Ureter (tissue), 1 donor: ENCODE data around the gene NDUFA7. TPM values are rescaled to one million over a fixed set of nuclear protein-coding genes. Genes with fewer than 3 reads are reported as not detected.
"Not testable (repeated sequence)": the region's sequence is repeated elsewhere in the genome, so short reads cannot be mapped to it uniquely, and the experiment has no call there.

Source experiments
- DNase-seq: peaks from one replicate; pipeline ENCODE4 v3.0.0-alpha.2; 2020; ENCODE audit warnings: low spot score
- total RNA-seq: library from RNA; stranded (reverse); gene quantifications from one replicate; pipeline ENCODE4 v1.2.4, GENCODE V29; 2023
- donor health status: DM: yes; HTN: yes; CAD: no.

The NDUFA7 gene
- total RNA-seq: 53.0 TPM

DNA sequence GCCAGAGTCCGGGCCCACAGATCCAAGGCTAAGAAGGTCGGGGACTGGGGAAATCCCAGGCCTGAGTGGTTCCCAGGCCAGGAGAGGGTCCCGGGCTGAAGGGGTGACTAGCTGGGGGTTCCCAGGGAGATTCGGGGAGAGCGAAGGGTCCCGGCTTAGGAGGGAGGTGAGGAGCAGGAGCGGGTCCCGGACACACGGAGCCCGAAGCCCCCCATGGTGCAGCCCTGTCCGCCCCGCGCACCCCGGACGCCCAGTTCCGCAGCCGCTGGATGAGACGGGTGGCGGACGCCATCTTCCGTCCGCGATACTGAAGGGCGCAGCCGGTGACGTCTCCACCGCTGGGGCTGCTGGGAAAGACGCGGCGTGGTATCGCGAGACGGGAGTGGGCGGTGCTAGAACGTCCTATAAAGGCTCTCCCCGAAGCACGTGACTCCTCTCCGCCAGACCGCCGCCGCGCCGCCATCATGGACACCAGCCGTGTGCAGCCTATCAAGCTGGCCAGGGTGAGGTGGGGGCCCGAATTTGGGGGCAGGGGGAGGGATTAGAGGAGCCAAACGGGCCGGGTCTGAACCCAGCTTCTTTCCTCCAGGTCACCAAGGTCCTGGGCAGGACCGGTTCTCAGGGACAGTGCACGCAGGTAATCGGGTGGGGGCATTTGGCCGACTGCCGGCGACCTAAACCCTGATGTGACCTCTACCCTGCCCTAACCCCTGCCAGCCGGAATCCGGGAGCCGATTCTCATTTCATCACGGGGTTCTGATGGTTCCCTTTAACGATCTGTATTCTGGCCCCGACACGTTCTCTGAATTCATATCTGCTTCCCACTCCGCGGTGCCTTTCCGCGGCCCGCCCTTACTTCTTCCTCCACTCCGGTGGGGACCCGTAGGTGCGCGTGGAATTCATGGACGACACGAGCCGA, at the start of gene NDUFA7, which contains the start of gene RPS28:
NDUFA7 (minus strand) TSS at position 309 of the 919 bp plus-strand sequence; CDS start at position 292, 17 bp downstream.
RPS28 (plus strand) TSS at position 430 of the 919 bp plus-strand sequence; CDS start at position 465, 35 bp downstream.
- DNase-seq: peak; percentile 98

DNA sequence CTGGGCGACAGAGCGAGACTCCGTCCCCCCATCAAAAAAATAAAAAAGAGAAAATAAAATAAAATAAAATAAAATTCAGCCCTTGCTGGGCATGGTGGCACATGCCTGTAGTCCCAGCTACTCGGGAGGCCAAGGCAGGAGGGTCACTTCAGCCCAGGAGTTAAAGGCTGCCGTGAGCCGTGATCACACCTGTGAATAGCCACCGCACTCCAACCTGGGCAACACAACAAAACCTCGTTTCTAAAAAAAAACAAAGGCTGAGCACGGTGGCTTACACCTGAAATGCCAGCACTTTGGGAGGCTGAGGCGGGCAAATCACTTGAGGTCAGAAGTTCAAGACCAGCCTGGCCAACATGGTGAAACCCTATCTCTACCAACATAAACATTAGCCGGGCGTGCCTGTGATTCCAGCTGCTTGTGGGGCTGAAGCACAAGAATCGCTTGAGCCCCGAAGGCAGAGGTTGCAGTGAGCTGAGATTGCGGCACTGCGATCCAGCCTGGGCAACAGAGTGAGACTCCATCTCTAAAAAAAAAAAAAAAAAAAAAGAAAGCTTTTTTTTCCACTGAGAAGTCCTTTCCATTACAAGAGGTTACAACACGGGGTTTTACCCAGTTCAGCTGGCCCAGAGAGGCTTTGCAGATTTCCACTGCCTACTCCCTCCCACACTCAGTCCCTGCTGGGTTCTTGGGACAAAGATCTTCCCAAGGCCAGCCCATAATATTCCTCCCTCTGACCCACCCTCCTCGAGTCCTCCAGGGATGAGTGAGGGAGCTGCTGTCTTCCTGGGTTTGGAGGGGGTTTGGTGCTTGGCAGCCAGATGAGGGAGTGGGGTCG, 49.2 kb upstream of the NDUFA7 start:
- DNase-seq: no peak

DNA sequence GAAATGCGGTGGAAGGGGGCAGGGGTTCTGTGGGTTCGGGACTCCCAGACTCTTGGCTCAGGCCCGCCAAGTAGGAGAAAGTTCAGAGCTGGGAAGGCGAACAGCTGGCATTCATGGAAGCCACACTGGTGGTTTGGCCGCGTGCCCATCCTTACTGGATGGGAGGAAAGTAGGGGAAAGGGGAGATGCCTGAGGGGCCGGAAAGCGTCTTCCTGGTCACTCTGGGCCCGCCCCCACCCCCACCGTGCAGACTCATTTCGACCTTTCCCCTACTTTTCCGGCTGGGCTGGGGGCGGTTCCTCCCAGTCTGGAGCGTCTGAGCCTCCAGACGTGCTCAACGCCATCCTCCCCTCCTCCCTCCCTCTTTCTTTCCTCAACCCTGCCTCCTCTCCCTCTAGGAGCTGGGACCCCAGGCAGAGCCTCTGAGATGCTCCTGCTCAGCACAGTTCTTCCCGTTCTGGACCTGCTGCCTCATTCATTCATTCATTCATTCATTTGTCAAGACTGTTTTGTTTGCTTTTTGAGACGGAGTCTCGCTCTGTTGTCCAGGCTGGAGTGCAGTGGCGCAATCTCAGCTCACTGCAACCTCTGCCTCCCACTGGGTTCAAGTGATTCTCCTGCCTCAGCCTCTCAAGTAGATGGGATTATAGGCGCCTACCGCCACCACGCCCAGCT, 46.3 kb upstream of the NDUFA7 start:
- DNase-seq: peak; percentile 88

DNA sequence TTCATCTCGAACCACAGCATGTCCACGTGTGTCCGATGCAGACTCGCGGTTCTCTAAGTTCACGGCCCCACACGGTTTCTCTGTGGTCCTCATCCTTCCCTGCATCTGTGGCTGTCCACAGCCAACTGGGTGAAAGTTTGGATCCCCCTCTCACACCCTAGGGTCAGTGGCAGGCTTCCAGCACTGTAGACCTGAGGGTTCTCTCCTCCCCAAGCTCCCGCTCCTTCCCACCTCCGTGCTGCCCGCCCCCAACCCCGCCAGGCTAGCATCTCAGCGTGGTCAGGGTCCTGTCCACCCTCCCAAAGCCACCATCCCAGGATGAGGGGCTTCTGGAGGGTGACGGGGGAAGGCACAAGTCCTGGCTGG, 45.8 kb upstream of the NDUFA7 start:
- DNase-seq: no peak

DNA sequence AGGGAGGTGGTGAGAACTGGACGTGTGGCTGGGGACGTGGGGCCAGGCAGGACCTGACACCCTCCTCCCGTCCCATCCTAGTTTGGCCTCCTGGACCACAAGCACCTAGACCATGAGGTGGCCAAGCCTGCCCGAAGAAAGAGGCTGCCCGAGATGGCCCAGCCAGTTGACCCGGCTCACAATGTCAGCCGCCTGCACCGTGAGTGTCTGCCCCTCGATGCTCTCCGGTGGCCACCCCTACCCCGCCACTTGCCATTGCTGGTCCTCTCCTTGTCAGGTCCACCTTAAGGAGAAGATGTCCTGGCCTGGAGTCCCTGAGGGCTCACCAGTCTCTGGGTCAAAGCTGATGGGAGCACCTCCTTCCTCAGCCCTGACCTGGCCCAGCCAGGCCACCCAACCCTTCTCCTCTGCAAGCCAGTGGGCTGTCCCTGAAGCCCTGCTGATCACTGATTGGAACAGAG, 45.0 kb upstream of the NDUFA7 start:
- no peak for DNase-seq

DNA sequence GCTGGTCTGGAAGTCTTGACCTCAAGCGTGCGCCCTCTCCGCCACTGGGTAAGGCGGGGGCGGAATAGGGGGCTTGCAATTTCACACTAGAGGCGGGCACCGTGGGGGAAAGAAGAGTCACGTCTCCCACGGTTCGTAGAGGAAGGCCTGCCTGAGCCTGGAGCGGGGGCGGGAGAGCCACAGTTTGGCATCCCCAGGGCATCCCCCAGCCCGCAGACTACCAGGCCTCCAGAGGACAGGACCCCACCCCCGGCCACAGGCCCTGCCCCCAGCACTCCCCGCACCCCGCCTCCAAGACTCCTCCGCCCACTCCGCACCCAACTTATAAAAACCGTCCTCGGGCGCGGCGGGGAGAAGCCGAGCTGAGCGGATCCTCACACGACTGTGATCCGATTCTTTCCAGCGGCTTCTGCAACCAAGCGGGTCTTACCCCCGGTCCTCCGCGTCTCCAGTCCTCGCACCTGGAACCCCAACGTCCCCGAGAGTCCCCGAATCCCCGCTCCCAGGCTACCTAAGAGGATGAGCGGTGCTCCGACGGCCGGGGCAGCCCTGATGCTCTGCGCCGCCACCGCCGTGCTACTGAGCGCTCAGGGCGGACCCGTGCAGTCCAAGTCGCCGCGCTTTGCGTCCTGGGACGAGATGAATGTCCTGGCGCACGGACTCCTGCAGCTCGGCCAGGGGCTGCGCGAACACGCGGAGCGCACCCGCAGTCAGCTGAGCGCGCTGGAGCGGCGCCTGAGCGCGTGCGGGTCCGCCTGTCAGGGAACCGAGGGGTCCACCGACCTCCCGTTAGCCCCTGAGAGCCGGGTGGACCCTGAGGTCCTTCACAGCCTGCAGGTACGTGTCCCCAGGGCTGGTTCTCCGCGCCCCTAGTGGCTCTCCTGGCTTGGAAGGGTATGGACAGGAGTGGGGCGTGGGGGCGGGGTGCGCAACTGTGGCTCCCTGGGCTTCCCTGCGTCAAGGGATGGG, 42.9 kb upstream of the NDUFA7 start, which contains the start of gene ANGPTL4:
ANGPTL4 (plus strand) TSS at position 353 of the 969 bp plus-strand sequence; CDS start at position 520, 167 bp downstream.
- peak; percentile 80 for DNase-seq

DNA sequence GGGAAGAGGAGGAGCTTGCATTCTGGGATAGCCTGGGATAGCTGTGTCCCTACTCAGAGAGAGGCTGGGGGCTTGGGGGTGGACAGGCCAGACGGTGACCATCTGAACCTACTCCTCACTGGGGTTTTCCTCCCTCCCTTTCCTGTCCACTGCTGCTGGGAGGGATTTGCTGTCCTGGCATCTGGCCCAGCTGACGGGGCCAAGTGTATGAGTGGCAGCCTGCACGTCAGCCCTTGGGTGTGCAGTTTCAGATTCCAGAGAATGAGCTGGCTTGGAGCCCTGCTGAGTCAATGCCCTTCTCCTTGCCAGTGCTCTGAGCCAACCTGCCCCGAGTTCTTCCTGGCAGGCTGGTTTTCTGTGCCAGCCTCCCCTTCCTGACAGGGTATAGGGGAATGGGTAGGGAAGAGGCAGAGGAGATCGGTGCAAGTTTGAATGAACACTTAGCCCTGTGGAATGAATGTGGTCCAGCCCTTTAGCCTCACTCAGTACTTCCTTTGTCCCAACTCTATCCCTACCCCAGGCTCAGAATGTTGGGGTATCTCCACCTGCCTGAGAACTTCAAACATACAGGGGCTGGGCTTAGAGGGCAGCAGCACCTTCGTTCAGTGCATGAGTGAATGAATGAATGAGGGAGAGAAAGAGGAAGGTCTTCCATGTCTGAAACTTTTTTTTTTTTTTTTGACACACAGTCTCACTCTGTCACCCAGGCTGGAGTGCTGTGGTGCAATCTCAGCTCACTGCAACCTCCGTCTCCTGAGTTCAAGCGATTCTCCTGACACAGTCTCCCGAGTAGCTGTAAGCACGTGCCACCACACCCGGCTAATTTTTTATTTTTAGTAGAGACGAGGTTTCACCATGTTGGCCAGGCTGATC, 41.0 kb upstream of the NDUFA7 start:
- DNase-seq: peak; percentile 95

DNA sequence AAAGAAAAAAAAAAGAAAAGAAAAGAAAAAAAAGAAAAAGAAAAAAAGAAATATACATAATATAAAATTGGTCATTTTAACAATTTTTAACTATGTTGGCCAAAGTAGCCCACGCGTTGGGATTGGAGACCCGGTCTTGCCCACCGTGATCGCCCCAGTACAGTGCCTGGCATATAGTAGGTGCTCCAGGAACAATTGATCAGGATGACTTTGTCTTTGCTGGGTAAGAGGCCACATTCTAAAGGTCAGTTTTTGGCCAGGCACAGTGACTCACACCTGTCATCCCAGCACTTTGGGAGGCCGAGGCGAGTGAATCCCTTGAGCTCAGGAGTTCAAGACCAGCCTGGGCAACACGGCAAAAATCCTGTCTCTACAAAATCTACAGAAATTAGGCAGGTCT, 39.0 kb upstream of the NDUFA7 start:
- no peak for DNase-seq

DNA sequence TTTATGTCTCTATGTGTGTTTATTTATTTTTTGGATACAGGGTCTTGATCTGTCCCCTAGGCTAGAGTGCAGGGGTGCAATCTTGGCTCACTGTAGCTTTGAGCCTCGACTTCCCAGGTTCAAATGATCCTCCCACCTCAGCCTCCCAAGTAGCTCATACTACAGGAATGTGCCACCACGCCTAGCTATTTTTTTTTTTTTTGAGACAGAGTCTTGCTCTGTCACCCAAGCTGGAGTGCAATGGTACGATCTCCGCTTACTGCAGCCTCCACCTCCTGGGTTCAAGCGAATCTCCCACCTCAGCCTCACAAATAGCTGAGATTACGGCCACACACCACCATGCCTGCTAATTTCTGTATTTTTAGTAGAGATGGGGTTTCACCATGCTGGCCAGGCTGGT, 37.8 kb upstream of the NDUFA7 start:
- no peak for DNase-seq

DNA sequence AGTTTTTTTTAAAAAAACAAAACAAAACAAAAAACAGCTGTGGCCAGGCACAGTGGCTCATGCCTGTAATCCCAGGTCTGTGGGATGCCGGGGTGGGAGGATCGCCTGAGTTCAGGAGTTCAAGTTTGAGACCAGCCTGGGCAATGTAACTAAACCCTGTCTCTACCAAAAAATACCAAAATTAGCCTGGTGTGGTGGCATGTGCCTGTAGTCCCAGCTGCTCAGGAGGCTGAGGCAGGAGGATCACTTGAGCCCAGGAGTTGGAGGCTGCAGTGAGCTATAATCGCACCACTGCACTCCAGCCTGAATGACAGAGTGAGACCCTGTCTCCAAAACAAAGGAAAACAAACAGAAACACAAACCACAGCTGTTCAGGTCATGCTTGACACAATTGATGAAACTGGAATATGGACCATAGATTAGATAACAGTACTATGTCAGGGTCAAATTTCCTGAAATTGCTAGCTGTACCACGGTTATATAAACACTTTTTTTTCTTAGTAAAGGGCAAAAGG, 35.9 kb upstream of the NDUFA7 start:
- no peak for DNase-seq

DNA sequence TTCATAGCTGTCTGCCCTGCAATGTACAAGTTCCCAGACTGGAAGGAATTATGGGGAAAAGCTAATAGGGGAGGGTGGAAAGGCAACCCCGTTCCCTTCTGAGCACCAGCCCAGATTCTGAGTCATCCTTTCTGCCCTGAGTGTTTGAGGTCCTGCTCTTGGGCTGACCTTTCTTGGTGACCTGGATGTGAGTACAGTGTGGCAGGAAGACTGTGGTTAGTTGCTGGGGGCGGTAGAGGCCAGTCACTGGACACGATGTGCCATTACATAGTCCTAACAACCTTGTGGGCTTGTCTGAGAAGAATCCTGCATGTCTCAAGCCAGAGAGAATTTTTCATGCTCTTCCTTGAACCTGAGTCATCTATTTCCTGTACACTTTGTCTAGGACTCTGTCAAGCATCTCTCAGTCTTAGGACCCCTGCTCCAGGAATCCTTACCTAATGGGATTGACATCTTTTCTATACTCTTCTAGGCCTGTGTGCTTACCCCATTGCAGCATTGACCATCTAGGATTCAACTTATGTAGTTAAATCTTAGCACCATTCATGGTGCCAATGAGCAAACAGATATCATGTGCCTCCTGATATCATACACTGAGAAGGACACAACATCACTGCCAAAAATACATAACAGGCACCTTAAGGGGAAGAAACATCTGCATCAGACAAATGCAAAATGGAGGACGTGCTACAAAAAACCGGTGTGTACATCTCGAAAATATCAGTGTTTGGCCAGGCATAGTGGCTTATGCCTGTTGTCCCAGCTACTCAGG, 34.6 kb upstream of the NDUFA7 start:
- DNase-seq: no peak

DNA sequence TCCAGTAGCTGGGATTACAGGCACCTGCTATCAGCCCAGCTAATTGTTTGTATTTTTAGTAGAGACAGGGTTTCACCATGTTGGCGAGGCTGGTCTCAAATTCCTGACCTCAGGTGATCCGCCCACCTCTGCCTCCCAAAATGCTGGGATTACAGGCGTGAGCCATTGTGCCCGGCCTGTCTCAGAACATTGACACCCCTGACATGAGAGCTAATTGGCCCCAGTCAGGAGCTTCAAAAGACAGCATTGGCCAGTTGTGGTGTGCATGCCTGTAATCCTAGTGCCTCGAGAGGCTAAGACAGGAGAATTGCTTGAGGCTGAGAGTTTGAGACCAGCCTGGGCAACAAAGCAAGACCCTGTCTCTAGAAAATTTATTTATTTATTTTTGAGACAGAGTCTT, 31.7 kb upstream of the NDUFA7 start:
- DNase-seq: not testable (repeated sequence)

DNA sequence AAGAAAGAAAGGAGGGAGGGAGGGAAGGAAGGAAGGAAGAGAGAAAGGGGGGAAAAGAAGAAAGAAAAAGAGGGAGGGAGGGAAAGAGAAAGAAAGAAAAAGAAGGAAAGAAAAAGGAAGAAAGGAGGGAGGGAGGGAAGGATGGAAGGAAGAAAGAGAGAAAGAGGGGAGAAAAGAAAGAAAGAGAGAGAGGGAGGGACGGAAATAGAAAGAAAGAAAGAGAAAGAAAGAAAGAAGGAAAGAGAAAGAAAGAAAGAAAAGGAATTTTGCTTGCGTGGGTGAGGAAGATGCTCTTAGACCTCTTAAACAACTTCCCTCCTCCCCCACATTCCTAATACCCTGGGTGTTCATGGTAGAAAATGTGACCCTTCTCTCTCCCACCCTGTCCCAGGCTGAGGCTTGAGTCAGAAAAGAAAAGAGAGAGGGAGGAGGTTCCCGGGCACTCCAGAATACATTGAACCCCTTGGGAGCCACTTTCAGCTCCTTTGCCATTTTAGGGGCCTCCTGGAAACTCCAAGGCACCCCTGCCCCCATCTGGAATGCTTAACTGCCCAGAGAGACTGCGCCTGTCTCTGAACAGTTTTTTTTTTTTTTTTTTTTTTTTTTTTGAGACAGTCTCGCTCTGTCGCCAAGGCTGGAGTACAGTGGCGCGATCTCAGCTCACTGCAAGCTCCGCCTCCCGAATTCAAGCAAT, 31.1 kb upstream of the NDUFA7 start:
- DNase-seq: no peak

DNA sequence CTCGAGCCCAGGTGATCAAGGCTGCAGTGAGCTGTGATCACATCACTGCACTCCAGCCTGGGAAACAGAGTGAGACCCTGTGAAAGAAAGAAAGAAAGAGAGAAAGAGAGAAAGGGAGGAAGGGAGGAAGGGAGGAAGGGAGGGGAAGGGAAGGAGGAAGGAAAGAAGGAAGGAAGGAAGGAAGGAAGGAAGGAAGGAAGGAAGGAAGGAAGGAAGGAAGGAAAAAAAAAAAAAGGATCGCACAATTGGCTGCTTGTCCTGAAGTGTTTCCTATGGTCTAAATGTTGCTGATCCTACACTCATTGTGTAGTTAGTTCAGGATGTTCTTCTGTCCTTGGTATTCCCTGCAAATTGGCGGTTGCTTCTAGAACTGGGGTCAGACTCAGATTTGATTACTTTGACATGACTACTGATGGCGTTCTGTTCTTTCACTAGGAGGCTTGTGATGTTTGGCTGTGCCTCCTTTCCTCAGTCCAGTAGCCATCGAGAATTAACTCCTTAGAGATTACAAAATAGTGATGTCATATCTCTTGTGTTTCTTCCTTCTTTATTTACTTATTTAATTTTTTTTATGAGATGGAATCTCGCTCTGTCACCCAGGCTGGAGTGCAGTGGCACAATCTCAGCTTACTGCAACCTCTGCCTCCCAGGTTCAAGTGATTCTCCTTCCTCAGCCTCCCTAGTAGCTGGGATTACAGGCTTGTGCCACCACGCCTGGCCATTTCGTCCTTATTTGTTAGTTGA, 28.6 kb upstream of the NDUFA7 start:
- not testable (repeated sequence) for DNase-seq

DNA sequence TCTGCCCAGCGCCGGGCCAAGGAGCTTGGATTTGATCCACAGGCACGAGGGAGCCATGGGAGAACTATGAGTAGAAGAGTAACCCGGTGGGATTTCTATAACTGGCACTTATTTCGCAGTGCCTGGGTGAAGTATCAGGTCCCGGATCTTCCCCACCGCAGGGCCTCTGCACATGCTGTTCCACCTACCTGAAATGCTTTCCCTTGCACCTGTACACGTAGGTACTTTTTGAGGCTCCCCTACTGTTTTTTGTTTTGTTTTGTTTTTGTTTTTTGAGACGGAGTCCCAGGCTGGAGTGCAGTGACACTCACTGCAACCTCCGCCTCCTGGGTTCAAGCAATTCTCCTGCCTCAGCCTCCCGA, 22.3 kb upstream of the NDUFA7 start:
- no peak for DNase-seq

DNA sequence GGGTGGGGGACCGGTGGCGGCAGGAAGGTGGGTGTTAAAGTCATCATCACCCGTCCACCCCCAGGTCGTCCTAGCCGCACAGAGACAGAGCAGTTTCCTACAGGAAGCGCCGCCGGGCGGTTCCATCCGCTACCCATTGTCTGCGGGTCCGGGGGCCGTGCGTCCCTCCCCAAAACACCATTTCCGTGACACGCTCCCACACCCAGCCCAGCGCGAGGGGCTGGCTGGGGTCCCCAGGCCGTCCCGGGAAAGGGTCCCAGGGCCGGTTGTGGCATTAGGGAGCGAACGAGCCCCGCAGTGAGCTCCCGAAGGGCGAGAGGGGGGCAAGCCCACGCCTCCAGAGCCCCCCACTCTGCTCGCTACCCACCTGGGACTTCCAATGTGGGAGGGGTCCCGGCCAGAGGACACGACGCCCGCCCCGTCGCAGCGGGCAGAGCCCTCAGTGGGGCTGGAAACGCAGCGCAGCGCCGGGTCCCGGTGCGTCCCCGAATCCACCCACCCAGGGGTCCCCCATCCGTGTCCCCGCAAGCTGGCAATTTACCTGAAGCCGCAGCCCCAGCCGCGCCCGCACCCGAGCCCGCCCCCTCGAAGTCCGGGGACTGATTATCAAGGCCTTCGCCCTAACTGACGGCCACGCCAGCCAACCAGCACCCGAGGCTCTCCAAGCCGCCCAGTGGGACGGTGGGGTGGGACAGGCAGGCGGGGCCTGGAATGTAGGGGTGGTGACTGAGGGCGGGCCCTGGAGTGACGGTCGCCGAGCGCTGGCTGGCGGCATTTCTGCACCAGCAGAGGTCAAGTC, 21.7 kb upstream of the NDUFA7 start, which contains the start of gene KANK3:
KANK3 (minus strand) TSS at position 579 of the 799 bp plus-strand sequence. CDS start 5,434 bp downstream, outside the sequence.
- DNase-seq: peak; percentile 94
